Transverse colon (tissue), 4 donors: ENCODE measurements around the gene CEMP1. TPM values are rescaled to one million over a fixed set of nuclear protein-coding genes. Genes with fewer than 3 reads are reported as not detected.
A peak's percentile ranks its signal among the peaks of the same experiment; 100 is the strongest.
"Not testable (repeated sequence)": the region's sequence is repeated elsewhere in the genome, so short reads cannot be mapped to it uniquely, and the experiment has no call there.

ENCODE experiments used
- DNase-seq: peaks from one replicate; pipeline ENCODE4 v3.0.0-alpha.2; 2019
- H3K27ac ChIP-seq, 4 donors: fragments of 200-600 bp; sonication (generic); 2 replicates each; pipeline ENCODE4 v1.5.1; 2016 to 2018; ENCODE audit warnings: inconsistent platforms in 4 of 4
- H3K27me3 ChIP-seq: fragments of 200-600 bp; sonication (generic); 2 replicates; pipeline ENCODE4 v1.5.1; 2017; ENCODE audit warnings: inconsistent platforms
- H3K36me3 ChIP-seq, 4 donors: fragments of 200-600 bp; sonication (generic); 2 replicates each; pipeline ENCODE4 v1.5.1; 2017 to 2019; ENCODE audit warnings: inconsistent platforms in 4 of 4
- H3K4me1 ChIP-seq, 4 donors: fragments of 200-600 bp; sonication (generic); 2 replicates each; pipeline ENCODE4 v1.5.1; 2017 to 2020; ENCODE audit warnings: inconsistent platforms in 4 of 4
- H3K4me3 ChIP-seq, 4 donors: fragments of 200-600 bp; sonication (generic); 1 replicate in 1 of 4; 2 replicates in 3 of 4; pipeline versions ENCODE4 v1.5.1 to v1.6.1; 2017 to 2019; ENCODE audit warnings: inconsistent platforms in 4 of 4
- H3K9me3 ChIP-seq, 2 donors: fragments of 200-600 bp; sonication (generic); 2 replicates each; pipeline ENCODE4 v1.5.1; 2017 to 2019; ENCODE audit warnings: inconsistent platforms in 2 of 2
- CTCF ChIP-seq, 5 experiments: fragments of 200-600 bp in 3 of 5; fragments of 450-650 bp in 2 of 5; sonication (generic) in 3 of 5; IDR thresholded peaks; 1 replicate in 2 of 5; 2 replicates in 3 of 5; pipeline ENCODE4 v1.5.1; 2016 to 2017; ENCODE audit warnings: antibody characterized with exemption in 5 of 5, inconsistent platforms in 3 of 5, mild to moderate bottlenecking in 2 of 5, moderate library complexity in 1 of 5
- EP300 ChIP-seq: sonication (generic); formaldehyde crosslinking; IDR thresholded peaks from one replicate; pipeline ENCODE4 v1.6.1; 2017; ENCODE audit warnings: antibody characterized with exemption, low read depth
- POLR2A ChIP-seq: fragments of 450-650 bp; IDR thresholded peaks from one replicate; pipeline ENCODE4 v1.6.1; 2016; ENCODE audit warnings: antibody characterized with exemption, mild to moderate bottlenecking, moderate library complexity
- POLR2AphosphoS5 ChIP-seq, 3 donors: sonication (generic); formaldehyde crosslinking; IDR thresholded peaks; one replicate each; pipeline ENCODE4 v1.6.1; 2016; ENCODE audit warnings: antibody characterized with exemption in 3 of 3
- WGBS, 2 donors: methylation state at CpG; one replicate each; pipeline ENCODE4 v1.1.5; 2018; ENCODE audit warnings: low coverage in 1 of 2; 5-methylcytosine and 5-hydroxymethylcytosine counted together
- in situ Hi-C, 4 donors: fragments of 200-750 bp; cut with MboI; loops; one replicate each; pipeline versions ENCODE4 v1.15.0 to v1.15.1; 2017; ENCODE audit warnings: low sequenced_read_pairs in 3 of 4, low pct_ligation_motif_present in 1 of 4, low pct_unique_long_range_greater_than_20kb in 1 of 4
- intact Hi-C: fragments of 100-400 bp; cut with DNase I; formaldehyde crosslinking; loops from one replicate; pipeline ENCODE4 v1.15.1; 2023; ENCODE audit warnings: low total_unique reads
- total RNA-seq, 4 donors: library from RNA; depleted of rRNA; stranded (reverse); fragments of >200 nt; gene quantifications; one replicate each; pipeline ENCODE4 v1.1.0, GENCODE V29; 2016

The CEMP1 gene
- 1 to 10 TPM in 2 of 4 donors, not detected in 2; 1.9 to 3.1 TPM for total RNA-seq

GRCh38 chr16:2531371-2531695 lies at the start of gene CEMP1:
CEMP1 (minus strand) TSS chr16:2531408; CDS start chr16:2531073, 335 bp downstream.
- TF ChIP-seq CTCF (IDR thresholded peaks at IDR 0.05) (no peak), POLR2A (no peak), POLR2AphosphoS5 (IDR thresholded peaks at IDR 0.05) (no peak), EP300 (no peak)
- intact Hi-C loops (no loop called here), in situ Hi-C loops (no loop called here)
- H3K36me3 ChIP-seq, result peaks cover 0 to 6% (median 2%) of the 10 kb centered on the region in 4 donors
- H3K9me3 ChIP-seq, result no peaks in the 10 kb centered on the region
- H3K4me3 ChIP-seq, result peak within 1 kb of the TSS; percentile 41 to 63 (median 58)
- peaks cover 5 to 21% (median 14%) of the 10 kb centered on the region in 4 donors for H3K4me1 ChIP-seq
- H3K27me3 ChIP-seq, result no peaks in the 10 kb centered on the region
- no peak for DNase-seq
- WGBS, 2 donors, result 21% methylated on average over 11 of the region's 11 CpGs; no CpG with 5 or more reads in 1 of the 2 donors
- H3K27ac ChIP-seq, result peak within 1 kb of the TSS; percentile 96 to 98 (median 97)

GRCh38 chr16:2580818-2581217 lies 49.6 kb upstream of the CEMP1 start:
- H3K4me3 ChIP-seq, DNase-seq, H3K27me3 ChIP-seq, intact Hi-C loops, H3K27ac ChIP-seq, H3K9me3 ChIP-seq, H3K36me3 ChIP-seq, H3K4me1 ChIP-seq: not testable (repeated sequence)
- WGBS, 2 donors, result no CpG with 5 or more reads among the region's 21 CpGs
- in situ Hi-C loops, result loop anchor here in 1 of 4 donors (25.0 kb wide), 1 partner anchor 144 kb away; the partner anchor contains the start of gene CCNF

- H3K4me1 ChIP-seq, H3K36me3 ChIP-seq, DNase-seq, intact Hi-C loops, H3K9me3 ChIP-seq, H3K27ac ChIP-seq, H3K27me3 ChIP-seq, H3K4me3 ChIP-seq: not testable (repeated sequence)
- in situ Hi-C loops, result loop anchor here in 1 of 4 donors (25.0 kb wide), 1 partner anchor 143 kb away; the partner anchor contains the start of gene CCNF
- 75% methylated on average over 6 of the region's 11 CpGs; no CpG with 5 or more reads in 1 of the 2 donors for WGBS, 2 donors
Measured at GRCh38 chr16:2580143-2580542, 48.9 kb upstream of the CEMP1 start.

GRCh38 chr16:2578905-2579304 lies 47.7 kb upstream of the CEMP1 start:
- H3K9me3 ChIP-seq, H3K27ac ChIP-seq, intact Hi-C loops, H3K4me3 ChIP-seq, H3K4me1 ChIP-seq, H3K27me3 ChIP-seq, H3K36me3 ChIP-seq, DNase-seq: not testable (repeated sequence)
- WGBS, 2 donors, result no CpG with 5 or more reads among the region's 12 CpGs
- in situ Hi-C loops, result loop anchor here in 1 of 4 donors (25.0 kb wide), 1 partner anchor 142 kb away; the partner anchor contains the start of gene CCNF

GRCh38 chr16:2577044-2577443 lies 45.8 kb upstream of the CEMP1 start:
- H3K4me3 ChIP-seq, H3K9me3 ChIP-seq, H3K36me3 ChIP-seq, H3K27me3 ChIP-seq, H3K27ac ChIP-seq, intact Hi-C loops, DNase-seq, H3K4me1 ChIP-seq: not testable (repeated sequence)
- in situ Hi-C loops, result loop anchor here in 1 of 4 donors (25.0 kb wide), 1 partner anchor 140 kb away; the partner anchor contains the start of gene CCNF
- 100% methylated on average over 1 of the region's 26 CpGs; no CpG with 5 or more reads in 1 of the 2 donors for WGBS, 2 donors

- H3K27ac ChIP-seq, H3K4me3 ChIP-seq, DNase-seq, H3K9me3 ChIP-seq, H3K27me3 ChIP-seq, H3K36me3 ChIP-seq, intact Hi-C loops, H3K4me1 ChIP-seq: not testable (repeated sequence)
- WGBS, 2 donors, result no CpG with 5 or more reads among the region's 21 CpGs
- in situ Hi-C loops, result loop anchor here in 1 of 4 donors (25.0 kb wide), 1 partner anchor 139 kb away; the partner anchor contains the start of gene CCNF
Measured at GRCh38 chr16:2575839-2576238, 44.6 kb upstream of the CEMP1 start.

- H3K27me3 ChIP-seq, H3K9me3 ChIP-seq, H3K27ac ChIP-seq, intact Hi-C loops, H3K4me1 ChIP-seq, H3K4me3 ChIP-seq, H3K36me3 ChIP-seq, in situ Hi-C loops, DNase-seq: not testable (repeated sequence)
- no CpG with 5 or more reads among the region's 6 CpGs for WGBS, 2 donors
Measured at GRCh38 chr16:2572704-2573103, 41.5 kb upstream of the CEMP1 start.

GRCh38 chr16:2568573-2568972 lies 37.4 kb upstream of the CEMP1 start:
- H3K36me3 ChIP-seq, H3K4me3 ChIP-seq, H3K9me3 ChIP-seq, H3K4me1 ChIP-seq, H3K27ac ChIP-seq, DNase-seq, intact Hi-C loops, H3K27me3 ChIP-seq, in situ Hi-C loops: not testable (repeated sequence)
- WGBS, 2 donors, result no CpG with 5 or more reads among the region's 11 CpGs

- H3K4me3 ChIP-seq, in situ Hi-C loops, H3K36me3 ChIP-seq, H3K27ac ChIP-seq, DNase-seq, H3K4me1 ChIP-seq, intact Hi-C loops, H3K27me3 ChIP-seq, H3K9me3 ChIP-seq: not testable (repeated sequence)
- no CpG with 5 or more reads among the region's 6 CpGs for WGBS, 2 donors
Measured at GRCh38 chr16:2567506-2567905, 36.3 kb upstream of the CEMP1 start.
